ENCODE data around the gene UBE2R2. TPM values are rescaled to one million over a fixed set of nuclear protein-coding genes. Genes with fewer than 3 reads are reported as not detected.

UBE2R2 gene
- polyA plus RNA-seq, 3 donors, result 30.5 to 50.1 (median 37.2) TPM

DNA sequence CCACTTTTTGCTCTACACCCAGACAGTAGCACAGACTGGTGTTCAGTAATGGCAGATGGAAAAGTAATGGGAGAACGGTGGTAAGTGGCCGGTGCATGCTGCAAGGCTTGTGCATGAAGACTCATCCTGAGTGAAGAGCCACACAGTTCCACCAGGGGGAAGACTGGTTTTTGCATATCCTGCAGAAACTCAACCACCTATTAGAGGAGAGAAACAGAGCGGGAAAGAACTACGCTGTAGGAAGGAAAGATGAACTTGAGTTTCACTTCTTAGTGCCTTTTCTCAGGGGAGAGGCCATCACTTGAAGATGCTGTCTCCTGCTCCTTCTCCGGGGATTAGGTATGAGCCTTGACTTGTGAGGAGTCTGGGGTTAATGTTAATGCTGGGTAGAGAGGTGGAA lies 31.0 kb upstream of the UBE2R2 start:
- no peak overlapping the region for H3K27ac ChIP-seq (ENCODE audit: low read depth in 1 of 2, low read length in 2 of 2)
- H3K9ac ChIP-seq (ENCODE audit: insufficient read depth, low read length, poor library complexity, severe bottlenecking), result no peak overlapping the region
- no peaks in the 10 kb centered on the region for H3K36me3 ChIP-seq (replicated peaks in 1 of 2; ENCODE audit: control insufficient read depth in 1 of 2, insufficient read depth in 2 of 2, low read length in 2 of 2)
- H3K9me3 Mint-ChIP-seq, result peaks cover 0 to 1% (median 0%) of the 10 kb centered on the region in 7 donors
- H3K27me3 ChIP-seq (ENCODE audit: control insufficient read depth in 2 of 2, insufficient read depth in 2 of 2, low read length in 2 of 2), result no peaks in the 10 kb centered on the region
- no peaks in the 10 kb centered on the region for H3K9me3 ChIP-seq (replicated peaks in 1 of 2; ENCODE audit: control insufficient read depth in 1 of 2, insufficient read depth in 1 of 2, low read length in 2 of 2)
- no peaks in the 10 kb centered on the region for H3K36me3 Mint-ChIP-seq
- 100% methylated on average over 1 of the region's 5 CpGs for WGBS (ENCODE audit: insufficient coverage)
- H3K4me2 ChIP-seq (replicated peaks; ENCODE audit: extremely low read depth, low read length, poor library complexity, severe bottlenecking), result no peak overlapping the region
- peak overlapping the region in 1 of 7 donors; percentile 64 for H3K27ac Mint-ChIP-seq
- no peak overlapping the region for H3K4me3 Mint-ChIP-seq
- no peaks in the 10 kb centered on the region for H4K20me1 ChIP-seq (ENCODE audit: insufficient read depth, low read length)
- peaks cover 0 to 4% (median 3%) of the 10 kb centered on the region in 3 donors for H3K27me3 Mint-ChIP-seq (ENCODE audit: low read depth in 3 of 3)
- TF ChIP-seq, protein P1, sequence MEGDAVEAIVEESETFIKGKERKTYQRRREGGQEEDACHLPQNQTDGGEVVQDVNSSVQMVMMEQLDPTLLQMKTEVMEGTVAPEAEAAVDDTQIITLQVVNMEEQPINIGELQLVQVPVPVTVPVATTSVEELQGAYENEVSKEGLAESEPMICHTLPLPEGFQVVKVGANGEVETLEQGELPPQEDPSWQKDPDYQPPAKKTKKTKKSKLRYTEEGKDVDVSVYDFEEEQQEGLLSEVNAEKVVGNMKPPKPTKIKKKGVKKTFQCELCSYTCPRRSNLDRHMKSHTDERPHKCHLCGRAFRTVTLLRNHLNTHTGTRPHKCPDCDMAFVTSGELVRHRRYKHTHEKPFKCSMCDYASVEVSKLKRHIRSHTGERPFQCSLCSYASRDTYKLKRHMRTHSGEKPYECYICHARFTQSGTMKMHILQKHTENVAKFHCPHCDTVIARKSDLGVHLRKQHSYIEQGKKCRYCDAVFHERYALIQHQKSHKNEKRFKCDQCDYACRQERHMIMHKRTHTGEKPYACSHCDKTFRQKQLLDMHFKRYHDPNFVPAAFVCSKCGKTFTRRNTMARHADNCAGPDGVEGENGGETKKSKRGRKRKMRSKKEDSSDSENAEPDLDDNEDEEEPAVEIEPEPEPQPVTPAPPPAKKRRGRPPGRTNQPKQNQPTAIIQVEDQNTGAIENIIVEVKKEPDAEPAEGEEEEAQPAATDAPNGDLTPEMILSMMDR (IDR thresholded peaks at IDR 0.05), result peak; percentile 3
- peaks cover 7% of the 10 kb centered on the region for H3K4me1 Mint-ChIP-seq
- no peak for DNase-seq
- no peak overlapping the region for H2AFZ ChIP-seq (ENCODE audit: insufficient read depth, low read depth, low read length, poor library complexity, severe bottlenecking)
- intact Hi-C loops (cut with micrococcal nuclease), result no loop called here
- no peaks in the 10 kb centered on the region for H3K4me1 ChIP-seq (ENCODE audit: control insufficient read depth in 1 of 2, insufficient read depth in 2 of 2, low read length in 2 of 2)
- no peaks in the 10 kb centered on the region for H3K79me2 ChIP-seq (ENCODE audit: insufficient read depth, low read length)
- H3K4me3 ChIP-seq (replicated peaks in 1 of 3; ENCODE audit: low read depth in 2 of 3, low read length in 3 of 3), result no peak overlapping the region

DNA sequence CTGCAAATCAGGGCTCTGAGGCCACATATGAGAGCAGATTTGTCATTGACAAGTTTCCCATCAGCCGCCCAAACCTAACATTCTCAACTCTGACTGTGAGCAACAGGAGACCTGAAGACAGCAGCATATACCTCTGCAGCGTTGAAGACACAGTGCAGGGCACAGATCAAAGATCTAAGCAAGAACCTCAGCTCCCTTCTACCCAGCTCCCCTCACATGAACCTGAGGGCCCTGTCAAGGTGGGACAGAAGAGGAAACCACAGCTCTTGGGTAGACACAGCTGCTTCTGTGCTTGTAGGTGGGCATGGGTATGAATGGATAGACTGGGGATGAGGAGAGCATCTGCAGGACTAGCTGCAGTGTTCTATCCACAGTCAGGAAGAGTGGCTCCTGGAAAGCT lies 30.3 kb upstream of the UBE2R2 start:
- peaks cover 0 to 1% (median 0%) of the 10 kb centered on the region in 7 donors for H3K9me3 Mint-ChIP-seq
- H3K4me3 Mint-ChIP-seq, result no peak overlapping the region
- no peaks in the 10 kb centered on the region for H3K4me1 ChIP-seq (ENCODE audit: control insufficient read depth in 1 of 2, insufficient read depth in 2 of 2, low read length in 2 of 2)
- H3K27ac Mint-ChIP-seq, result no peak overlapping the region
- 100% methylated on average over 1 of the region's 2 CpGs for WGBS (ENCODE audit: insufficient coverage)
- H3K36me3 ChIP-seq (replicated peaks in 1 of 2; ENCODE audit: control insufficient read depth in 1 of 2, insufficient read depth in 2 of 2, low read length in 2 of 2), result no peaks in the 10 kb centered on the region
- no peak overlapping the region for H3K4me3 ChIP-seq (replicated peaks in 1 of 3; ENCODE audit: low read depth in 2 of 3, low read length in 3 of 3)
- no peak for DNase-seq
- no peaks in the 10 kb centered on the region for H3K27me3 ChIP-seq (ENCODE audit: control insufficient read depth in 2 of 2, insufficient read depth in 2 of 2, low read length in 2 of 2)
- H3K4me1 Mint-ChIP-seq, result peaks cover 10% of the 10 kb centered on the region
- H4K20me1 ChIP-seq (ENCODE audit: insufficient read depth, low read length), result no peaks in the 10 kb centered on the region
- no peak overlapping the region for H3K27ac ChIP-seq (ENCODE audit: low read depth in 1 of 2, low read length in 2 of 2)
- H3K36me3 Mint-ChIP-seq, result no peaks in the 10 kb centered on the region
- peaks cover 0 to 4% (median 3%) of the 10 kb centered on the region in 3 donors for H3K27me3 Mint-ChIP-seq (ENCODE audit: low read depth in 3 of 3)
- H3K79me2 ChIP-seq (ENCODE audit: insufficient read depth, low read length), result no peaks in the 10 kb centered on the region
- H3K9ac ChIP-seq (ENCODE audit: insufficient read depth, low read length, poor library complexity, severe bottlenecking), result no peak overlapping the region
- intact Hi-C loops (cut with micrococcal nuclease), result no loop called here
- no peaks in the 10 kb centered on the region for H3K9me3 ChIP-seq (replicated peaks in 1 of 2; ENCODE audit: control insufficient read depth in 1 of 2, insufficient read depth in 1 of 2, low read length in 2 of 2)
- H2AFZ ChIP-seq (ENCODE audit: insufficient read depth, low read depth, low read length, poor library complexity, severe bottlenecking), result no peak overlapping the region
- H3K4me2 ChIP-seq (replicated peaks; ENCODE audit: extremely low read depth, low read length, poor library complexity, severe bottlenecking), result no peak overlapping the region
- TF ChIP-seq, protein P1 (IDR thresholded peaks at IDR 0.05), result no peak

Data from CD14-positive monocyte (primary cell).